ENCODE measurements around the gene ATF7IP2.
"Not testable (repeated sequence)": the region's sequence is repeated elsewhere in the genome, so short reads cannot be mapped to it uniquely, and the experiment has no call there.

ATF7IP2 gene

GRCh38 chr16:10505286-10505685, 119.4 kb downstream of the ATF7IP2 start:
- not testable (repeated sequence) for DNase-seq
- intact Hi-C loops (cut with DNase I): loop anchor here (5.0 kb wide), 1 partner anchor 1368 kb away; no protein-coding TSS in a partner anchor

GRCh38 chr16:10509534-10510025, 123.7 kb downstream of the ATF7IP2 start:
- DNase-seq: peak in 9 of 10 donors; percentile 20 to 95 (median 66)
- intact Hi-C loops (cut with DNase I): loop anchor here (1.0 to 5.0 kb wide), 3 partner anchors 195 to 1372 kb away; no protein-coding TSS in a partner anchor

- no peak for DNase-seq
- intact Hi-C loops (cut with DNase I): no loop called here
Observed at GRCh38 chr16:10510279-10510678, 124.4 kb downstream of the ATF7IP2 start.

- intact Hi-C loops (cut with DNase I): no loop called here
- no peak for DNase-seq
Observed at GRCh38 chr16:10511829-10512228, 126.0 kb downstream of the ATF7IP2 start.

GRCh38 chr16:10514369-10515055, 128.7 kb downstream of the ATF7IP2 start:
- peak in 2 of 10 donors; percentile 22 to 25 for DNase-seq
- intact Hi-C loops (cut with DNase I): loop anchor here (2.0 to 5.0 kb wide), 2 partner anchors 222 to 403 kb away; no protein-coding TSS in a partner anchor

GRCh38 chr16:10517868-10518267, 132.0 kb downstream of the ATF7IP2 start:
- intact Hi-C loops (cut with DNase I): loop anchor here (5.0 kb wide), 1 partner anchor 399 kb away; no protein-coding TSS in a partner anchor
- peak in 1 of 10 donors; percentile 39 for DNase-seq

- intact Hi-C loops (cut with DNase I): loop anchor here (5.0 kb wide), 1 partner anchor 399 kb away; no protein-coding TSS in a partner anchor
Observed at GRCh38 chr16:10518479-10519041, 132.7 kb downstream of the ATF7IP2 start.

GRCh38 chr16:10519297-10519696, 133.4 kb downstream of the ATF7IP2 start:
- intact Hi-C loops (cut with DNase I): loop anchor here (5.0 kb wide), 1 partner anchor 398 kb away; no protein-coding TSS in a partner anchor
- no peak for DNase-seq

More at GRCh38 chr16:10518479-10519041, 132.7 kb downstream of the ATF7IP2 start:
- no peak for DNase-seq

- no peak for DNase-seq
- intact Hi-C loops (cut with DNase I): loop anchor here (5.0 kb wide), 1 partner anchor 397 kb away; no protein-coding TSS in a partner anchor
Observed at GRCh38 chr16:10519929-10520868, 134.3 kb downstream of the ATF7IP2 start.

GRCh38 chr16:10520869-10521578, 135.2 kb downstream of the ATF7IP2 start:
- intact Hi-C loops (cut with DNase I): no loop called here
- no peak for DNase-seq

- intact Hi-C loops (cut with DNase I): no loop called here
- peak in 7 of 10 donors; percentile 17 to 91 (median 63) for DNase-seq
Observed at GRCh38 chr16:10521681-10522274, 135.9 kb downstream of the ATF7IP2 start.

- intact Hi-C loops (cut with DNase I): no loop called here
- peak in 1 of 10 donors; percentile 35 for DNase-seq
Observed at GRCh38 chr16:10522966-10523365, 137.1 kb downstream of the ATF7IP2 start.

- intact Hi-C loops (cut with DNase I): no loop called here
- DNase-seq: no peak
Observed at GRCh38 chr16:10525214-10525825, 139.5 kb downstream of the ATF7IP2 start.

GRCh38 chr16:10526962-10527361, 141.1 kb downstream of the ATF7IP2 start:
- intact Hi-C loops (cut with DNase I): no loop called here

GRCh38 chr16:10528635-10529034, 142.8 kb downstream of the ATF7IP2 start:
- intact Hi-C loops (cut with DNase I): no loop called here
- DNase-seq: no peak

More at GRCh38 chr16:10526962-10527361, 141.1 kb downstream of the ATF7IP2 start:
- DNase-seq: no peak

GRCh38 chr16:10529895-10530669, 144.2 kb downstream of the ATF7IP2 start:
- intact Hi-C loops (cut with DNase I): no loop called here
- DNase-seq: no peak

GRCh38 chr16:10530685-10531084, 144.8 kb downstream of the ATF7IP2 start:
- intact Hi-C loops (cut with DNase I): no loop called here
- DNase-seq: no peak

- DNase-seq: no peak
- intact Hi-C loops (cut with DNase I): no loop called here
Observed at GRCh38 chr16:10531582-10531981, 145.7 kb downstream of the ATF7IP2 start.
